K562 (cell line): ENCODE measurements around the gene ARHGEF3. TPM values are rescaled to one million over a fixed set of nuclear protein-coding genes. Genes with fewer than 3 reads are reported as not detected.

Experiments
- ATAC-seq: fragments of 200-7000 bp; cut with Tn5 transposase; 3 replicates; pipeline ENCODE4 v1.9.1; 2020; ENCODE audit warnings: moderate library complexity
- BruUV-seq: library from RNA; stranded (reverse); fragments of 400-500 nt; replicated peaks from 2 replicates; lab custom pipeline; 2021; lab: Mats Ljungman, UMichigan
- CTCF ChIA-PET: fragments of 300-600 bp; formaldehyde crosslinking; extraction: SDS; loops from one replicate; lab custom pipeline; 2021; ENCODE audit warnings: low intra/inter-chr PET ratio; lab: Yijun Ruan, JAX
- POLR2A ChIA-PET: fragments of 300-600, 350-650 bp; sonication (Branson Sonifier 250); formaldehyde crosslinking; extraction: SDS; loops from one replicate; lab custom pipeline; 2021; ENCODE audit warnings: antibody characterized with exemption, inconsistent platforms; lab: Yijun Ruan, JAX
- DNase-seq, 4 experiments: peaks; one replicate each; pipeline versions ENCODE4 v3.0.0 to v3.0.0-alpha.2; 2011 to 2018; ENCODE audit warnings: low spot score in 3 of 4, mixed read lengths in 3 of 4; ENCODE audit errors: extremely low read depth in 1 of 4
- FAIRE-seq: peaks from 2 replicates; lab custom pipeline; 2011; peaks lifted over from hg19 to GRCh38; lab: Jason Lieb, UNC
- H2AFZ ChIP-seq: 2 replicates; pipeline ENCODE4 v1.6.0; 2011; ENCODE audit warnings: low read depth, low read length, control low read depth, inconsistent platforms
- H3K27ac ChIP-seq: fragments of 200-600 bp; 3 replicates; pipeline ENCODE4 v1.8.0; 2011; ENCODE audit warnings: low read depth, mild to moderate bottlenecking, control low read depth, inconsistent platforms, low read length, moderate library complexity, mixed read lengths; ENCODE audit errors: extremely low read depth
- H3K27me3 ChIP-seq, 2 experiments: fragments of 300-600 bp in 1 of 2; 2 replicates in 1 of 2; 3 replicates in 1 of 2; pipeline versions ENCODE4 v1.6.0 to v1.8.0; 2011; ENCODE audit warnings: inconsistent platforms in 2 of 2, low read length in 2 of 2, mild to moderate bottlenecking in 1 of 2, mixed read lengths in 1 of 2, moderate library complexity in 1 of 2; ENCODE audit not compliant: control insufficient read depth in 2 of 2, insufficient read depth in 2 of 2
- H3K36me3 ChIP-seq: fragments of 300-600 bp; 3 replicates; pipeline ENCODE4 v1.8.0; 2011; ENCODE audit warnings: mild to moderate bottlenecking, low read length, inconsistent platforms; ENCODE audit not compliant: control insufficient read depth, insufficient read depth
- H3K4me1 ChIP-seq, 2 experiments: fragments of 200-600 bp in 1 of 2; replicated peaks in 1 of 2; 2 replicates in 1 of 2; 3 replicates in 1 of 2; pipeline versions ENCODE4 v1.5.1 to v1.8.0; 2011; ENCODE audit warnings: inconsistent platforms in 2 of 2, low read length in 2 of 2, mild to moderate bottlenecking in 1 of 2, mixed read lengths in 1 of 2, moderate library complexity in 1 of 2; ENCODE audit not compliant: control insufficient read depth in 2 of 2, insufficient read depth in 2 of 2
- H3K4me2 ChIP-seq: 2 replicates; pipeline ENCODE4 v1.6.1; 2011; ENCODE audit warnings: low read length, control low read depth, inconsistent platforms, mixed read lengths; ENCODE audit not compliant: insufficient read depth
- H3K4me3 ChIP-seq: fragments of 200-600 bp; sonication (generic), shearing (Covaris generic); 2 replicates; pipeline ENCODE4 v1.5.1; 2016; ENCODE audit warnings: control low read depth, inconsistent platforms
- H3K79me2 ChIP-seq: fragments of 200-600 bp; 3 replicates; pipeline ENCODE4 v1.8.0; 2011; ENCODE audit warnings: low read length, inconsistent platforms; ENCODE audit not compliant: control insufficient read depth, insufficient read depth
- H3K9ac ChIP-seq, 2 experiments: 2 replicates each; pipeline versions ENCODE4 v1.6.0 to v1.6.1; 2011; ENCODE audit warnings: low read depth in 2 of 2, low read length in 2 of 2, control low read depth in 1 of 2, inconsistent platforms in 1 of 2, mild to moderate bottlenecking in 1 of 2, mixed read lengths in 1 of 2; ENCODE audit not compliant: insufficient read depth in 1 of 2
- H3K9me1 ChIP-seq: one replicate; pipeline ENCODE4 v1.6.0; 2011; ENCODE audit warnings: inconsistent platforms, mild to moderate bottlenecking, low read length, moderate library complexity; ENCODE audit not compliant: control insufficient read depth, insufficient read depth
- H3K9me3 ChIP-seq: replicated peaks from 2 replicates; pipeline ENCODE4 v1.5.1; 2011; ENCODE audit warnings: low read depth, low read length, inconsistent platforms; ENCODE audit not compliant: control insufficient read depth, insufficient read depth
- H4K20me1 ChIP-seq: replicated peaks from 2 replicates; pipeline ENCODE4 v1.6.1; 2011; ENCODE audit warnings: low read length, inconsistent platforms, mixed read lengths; ENCODE audit not compliant: control insufficient read depth, insufficient read depth
- BRCA1 ChIP-seq, 2 experiments: fragments of 450-650 bp in 1 of 2; sonication (generic) in 1 of 2; formaldehyde crosslinking in 1 of 2; IDR thresholded peaks; 2 replicates each; pipeline versions ENCODE4 v1.5.0 to v1.6.1; 2017 to 2020; ENCODE audit warnings: mild to moderate bottlenecking in 1 of 2, missing genetic modification reagents in 1 of 2
- ILK ChIP-seq: fragments of 450-650 bp; IDR thresholded peaks from 2 replicates; pipeline ENCODE4 v1.6.1; 2016; ENCODE audit warnings: missing genetic modification characterization, low read depth, mild to moderate bottlenecking, missing compliant biosample characterization, moderate library complexity, borderline replicate concordance
- MCM5 ChIP-seq: fragments of 450-650 bp; IDR thresholded peaks from 2 replicates; pipeline ENCODE4 v1.6.1; 2016; ENCODE audit warnings: low read depth
- POLR2A ChIP-seq: fragments of 450-650 bp; conservative IDR thresholded peaks from 2 replicates; pipeline ENCODE4 v1.6.1; 2016
- TEAD2 ChIP-seq: fragments of 450-650 bp; IDR thresholded peaks from 2 replicates; pipeline ENCODE4 v1.6.1; 2016; ENCODE audit warnings: missing genetic modification characterization, control low read depth, missing compliant biosample characterization
- ZNF12 ChIP-seq: sonication (generic); formaldehyde crosslinking; IDR thresholded peaks from 2 replicates; pipeline ENCODE4 v1.4.0; 2020; ENCODE audit warnings: mild to moderate bottlenecking, missing genetic modification reagents
- ZNF551 ChIP-seq: fragments of 250-450 bp; sonication (Bioruptor Pico); IDR thresholded peaks from 2 replicates; pipeline ENCODE4 v1.5.0; 2021; ENCODE audit warnings: mild to moderate bottlenecking, moderate library complexity
- WGBS: fragments of 100-300 bp; shearing (Covaris generic); methylation state at CpG from one replicate; pipeline ENCODE4 v1.1.6; 2016; ENCODE audit warnings: low coverage, mixed read lengths; ENCODE audit not compliant: insufficient coverage; ENCODE audit errors: missing lambda C conversion rate; 5-methylcytosine and 5-hydroxymethylcytosine counted together
- in situ Hi-C: fragments of 300-500 bp; cut with MboI; formaldehyde crosslinking; loops from 4 replicates; pipeline ENCODE4 v1.15.0; 2018; ENCODE audit warnings: inconsistent platforms, mixed read lengths
- intact Hi-C: fragments of 100-400 bp; cut with micrococcal nuclease; formaldehyde crosslinking; loops from 2 replicates; pipeline ENCODE4 v1.14.2; 2022
- polyA plus RNA-seq, 8 experiments: library from polyadenylated mRNA; depleted of rRNA in 4 of 8; stranded (reverse) in 5 of 8; unstranded in 3 of 8; fragments of >200 nt; fragmentation: Nextera tagmentation in 2 of 8; fragmentation: Illumina TruSeq in 1 of 8; extraction: Ambion mirVana in 2 of 8; extraction: Trizol in 1 of 8; gene quantifications; 2 replicates each; pipeline versions ENCODE4 v1.2.1 to v1.2.3, GENCODE V29; 2011 to 2014; ENCODE audit warnings: inconsistent platforms in 1 of 8, missing spikeins in 1 of 8
- total RNA-seq, 7 experiments: library from RNA; depleted of rRNA in 6 of 7; stranded (reverse); fragments of >200 nt in 6 of 7; fragmentation: Illumina TruSeq in 2 of 7; extraction: Trizol in 2 of 7; gene quantifications; 2 replicates each; pipeline versions ENCODE4 v1.2.1 to v1.2.3, GENCODE V29; 2011 to 2021; ENCODE audit warnings: low replicate concordance in 1 of 7
- TF ChIP-seq, protein P1 (sequence below): IDR thresholded peaks from 3 replicates; pipeline ENCODE4 v1.6.1; 2011; ENCODE audit warnings: borderline replicate concordance, mild to moderate bottlenecking; ENCODE audit not compliant: insufficient read length, insufficient read depth
- TF ChIP-seq, protein P2 (sequence below): fragments of 450-650 bp; formaldehyde crosslinking; IDR thresholded peaks from 2 replicates; pipeline ENCODE4 v1.4.0; 2022; ENCODE audit warnings: missing genetic modification characterization
- TF ChIP-seq, protein P3 (sequence below): fragments of 450-650 bp; formaldehyde crosslinking; IDR thresholded peaks from 2 replicates; pipeline ENCODE4 v1.4.0; 2022; ENCODE audit warnings: mild to moderate bottlenecking, moderate library complexity

Gene ARHGEF3
- total and polyA plus RNA-seq, 9 of the 15 experiments (the other 6 are each of a cell fraction or from before 2014, with no cell fraction given): 0.77 to 2.7 (median 1.4) TPM

DNA sequence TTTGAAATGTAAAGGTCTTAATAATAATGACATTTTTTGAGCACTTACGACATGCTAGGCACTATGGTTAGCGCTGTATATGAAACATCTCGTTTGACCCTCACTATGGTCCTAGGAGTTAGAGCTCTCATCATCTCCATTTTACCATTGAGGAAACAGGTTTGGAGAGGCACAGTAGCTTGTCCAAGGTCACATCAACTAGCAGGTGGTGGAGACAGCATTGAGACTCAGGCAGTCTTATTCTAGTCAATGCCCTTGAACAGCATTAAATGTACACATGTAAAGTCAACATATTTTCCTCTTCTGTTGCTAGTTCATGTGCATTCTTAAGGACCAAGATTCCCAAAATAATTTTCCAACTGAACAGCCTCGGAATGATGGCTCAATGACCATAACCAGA is 4.8 kb downstream of the ARHGEF3 start:
- Histone ChIP-seq H3K4me2 (no peak overlapping the region), H3K4me1 (peaks cover 0 to 8% of the 10 kb centered on the region in 2 experiments; a peak in 3 of 5 replicates), H2AFZ (no peak overlapping the region), H3K9me3 (no peaks in the 10 kb centered on the region), H3K27ac (no peak overlapping the region), H3K9ac (no peak overlapping the region), H3K79me2 (no peaks in the 10 kb centered on the region), H3K4me3 (no peak overlapping the region), H3K27me3 (peaks cover 0 to 7% of the 10 kb centered on the region in 2 experiments; a peak in 2 of 5 replicates), H3K9me1 (no peaks in the 10 kb centered on the region), H4K20me1 (peaks cover 4% of the 10 kb centered on the region; the same call in 1 of the 2 replicates), H3K36me3 (no peaks in the 10 kb centered on the region)
- no peak for DNase-seq
- POLR2A ChIA-PET: no interaction called here
- intact Hi-C loops: no loop called here
- no TSS peak for BruUV-seq
- FAIRE-seq: no peak
- ATAC-seq: no peak
- in situ Hi-C loops: no loop called here
- WGBS: 3% methylated on average over 4 of the region's 4 CpGs
- TF ChIP-seq, protein P1, sequence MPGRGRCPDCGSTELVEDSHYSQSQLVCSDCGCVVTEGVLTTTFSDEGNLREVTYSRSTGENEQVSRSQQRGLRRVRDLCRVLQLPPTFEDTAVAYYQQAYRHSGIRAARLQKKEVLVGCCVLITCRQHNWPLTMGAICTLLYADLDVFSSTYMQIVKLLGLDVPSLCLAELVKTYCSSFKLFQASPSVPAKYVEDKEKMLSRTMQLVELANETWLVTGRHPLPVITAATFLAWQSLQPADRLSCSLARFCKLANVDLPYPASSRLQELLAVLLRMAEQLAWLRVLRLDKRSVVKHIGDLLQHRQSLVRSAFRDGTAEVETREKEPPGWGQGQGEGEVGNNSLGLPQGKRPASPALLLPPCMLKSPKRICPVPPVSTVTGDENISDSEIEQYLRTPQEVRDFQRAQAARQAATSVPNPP: no peak
- TF ChIP-seq MCM5 (no peak), POLR2A (no peak), ILK (tag) (no peak), ZNF12 (CRISPR knock-in tag) (no peak), TEAD2 (tag) (no peak), ZNF551 (no peak), BRCA1 (IDR thresholded peaks at IDR 0.05) (no peak), BRCA1 (CRISPR knock-in tag; IDR thresholded peaks at IDR 0.05) (no peak)
- TF ChIP-seq, protein P2, sequence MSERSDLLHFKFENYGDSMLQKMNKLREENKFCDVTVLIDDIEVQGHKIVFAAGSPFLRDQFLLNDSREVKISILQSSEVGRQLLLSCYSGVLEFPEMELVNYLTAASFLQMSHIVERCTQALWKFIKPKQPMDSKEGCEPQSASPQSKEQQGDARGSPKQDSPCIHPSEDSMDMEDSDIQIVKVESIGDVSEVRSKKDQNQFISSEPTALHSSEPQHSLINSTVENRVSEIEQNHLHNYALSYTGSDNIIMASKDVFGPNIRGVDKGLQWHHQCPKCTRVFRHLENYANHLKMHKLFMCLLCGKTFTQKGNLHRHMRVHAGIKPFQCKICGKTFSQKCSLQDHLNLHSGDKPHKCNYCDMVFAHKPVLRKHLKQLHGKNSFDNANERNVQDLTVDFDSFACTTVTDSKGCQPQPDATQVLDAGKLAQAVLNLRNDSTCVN (CRISPR knock-in tag): no peak
- TF ChIP-seq, protein P3, sequence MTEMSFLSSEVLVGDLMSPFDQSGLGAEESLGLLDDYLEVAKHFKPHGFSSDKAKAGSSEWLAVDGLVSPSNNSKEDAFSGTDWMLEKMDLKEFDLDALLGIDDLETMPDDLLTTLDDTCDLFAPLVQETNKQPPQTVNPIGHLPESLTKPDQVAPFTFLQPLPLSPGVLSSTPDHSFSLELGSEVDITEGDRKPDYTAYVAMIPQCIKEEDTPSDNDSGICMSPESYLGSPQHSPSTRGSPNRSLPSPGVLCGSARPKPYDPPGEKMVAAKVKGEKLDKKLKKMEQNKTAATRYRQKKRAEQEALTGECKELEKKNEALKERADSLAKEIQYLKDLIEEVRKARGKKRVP: no peak
- CTCF ChIA-PET: no interaction called here
